ENCODE results near the gene CYLD.
A peak's percentile ranks its signal among the peaks of the same experiment; 100 is the strongest.

CYLD gene

DNA sequence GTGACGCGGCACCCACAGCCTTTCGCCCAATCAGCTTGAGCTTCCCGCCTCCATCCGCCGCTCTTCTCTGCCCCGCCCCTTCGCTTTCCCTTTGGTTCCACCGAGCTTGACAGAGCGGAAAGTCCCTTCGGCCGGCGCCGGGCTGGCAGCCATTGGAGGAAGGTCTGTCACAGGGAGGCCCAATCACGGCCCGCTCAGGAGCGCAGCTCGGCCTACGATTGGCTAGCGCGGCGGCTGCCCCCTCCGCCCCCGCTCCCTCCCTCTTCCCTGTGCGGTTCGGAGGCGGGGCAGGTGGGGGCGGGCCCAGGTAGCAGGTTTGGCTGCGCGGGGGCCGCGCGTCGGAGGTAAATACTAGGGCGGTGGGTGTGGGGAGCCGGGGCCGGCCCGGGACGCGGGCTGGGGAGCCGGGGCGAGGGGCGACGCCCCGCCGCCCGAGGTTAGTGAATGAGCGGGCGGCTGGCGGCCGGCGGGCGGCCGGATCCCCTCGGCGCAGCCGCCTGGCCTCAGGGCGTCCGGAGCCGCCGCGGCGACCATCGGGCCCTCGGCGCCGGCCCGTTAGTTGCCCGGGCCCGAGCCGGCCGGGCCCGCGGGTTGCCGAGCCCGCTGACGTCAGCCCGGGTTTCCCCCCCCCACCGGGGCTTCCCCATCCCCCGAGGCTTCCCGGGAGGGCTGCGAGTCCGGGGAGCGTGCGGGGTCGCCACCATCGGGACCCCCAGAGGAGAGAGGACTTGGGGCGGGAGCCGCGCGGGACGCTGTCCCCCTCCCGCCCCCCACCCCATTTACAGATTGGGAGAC, at the start of gene CYLD:
Gene CYLD (plus strand): TSS at position 306 of the 795 bp plus-strand sequence. CDS start 7,613 bp downstream, outside the sequence.
- peak; percentile 99 for DNase-seq (ENCODE audit: low read depth)

DNA sequence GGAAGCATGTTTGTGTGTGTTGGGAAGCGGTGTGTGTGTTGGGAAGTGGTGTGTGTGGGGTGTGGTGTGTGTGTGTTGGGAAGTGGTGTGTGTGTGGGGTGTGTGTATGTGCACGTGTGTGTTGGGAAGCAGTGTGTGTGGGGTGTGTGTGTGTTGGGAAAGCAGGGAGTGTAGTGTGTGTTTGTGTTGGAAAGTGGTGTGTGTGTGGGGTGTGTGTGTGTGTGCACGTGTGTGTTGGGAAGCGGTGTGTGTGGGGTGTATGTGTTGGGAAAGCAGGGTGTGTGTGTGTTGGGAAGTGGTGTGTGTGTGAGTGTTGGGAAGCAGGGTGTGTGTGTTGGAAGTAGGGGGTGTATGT, 49.3 kb upstream of the CYLD start:
- no peak for DNase-seq (ENCODE audit: low read depth)

DNA sequence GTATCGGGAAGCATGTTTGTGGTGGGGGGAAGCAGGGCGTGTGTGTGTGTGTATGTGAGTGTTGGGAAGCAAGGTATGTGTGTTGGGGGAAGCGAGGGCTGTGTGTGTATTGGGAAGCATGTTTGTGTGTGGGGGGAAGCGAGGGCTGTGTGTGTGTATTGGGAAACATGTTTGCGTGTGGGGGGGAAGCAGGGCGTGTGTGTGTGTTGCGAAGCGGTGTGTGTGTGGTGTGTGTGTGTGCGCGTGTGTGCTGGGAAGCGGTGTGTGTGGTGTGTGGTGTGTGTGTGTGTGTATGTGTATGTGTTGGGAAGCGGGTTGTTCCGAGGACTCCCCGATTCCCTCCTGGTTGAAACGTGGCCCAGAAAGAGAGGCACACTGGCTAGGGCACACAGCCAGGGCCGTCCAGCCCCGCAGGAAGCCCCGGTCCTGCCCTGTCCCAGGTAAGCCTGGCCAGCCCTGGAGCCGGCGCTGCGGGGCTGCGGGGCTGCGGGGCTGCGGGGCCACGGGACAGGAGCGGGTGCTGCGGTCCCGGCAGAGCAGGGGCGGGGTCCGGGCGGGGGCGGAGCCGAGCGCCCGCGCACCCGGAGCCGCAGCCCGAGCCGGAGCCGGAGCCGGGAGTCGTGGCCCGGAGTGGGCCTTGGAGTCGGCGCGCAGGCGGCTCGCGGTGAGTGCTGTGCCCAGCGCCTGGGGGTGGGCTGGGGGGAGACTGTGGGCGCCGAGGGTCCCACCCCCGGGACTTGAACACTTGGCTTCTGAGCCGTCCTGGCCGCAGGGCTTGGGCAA, 48.7 kb upstream of the CYLD start, which contains the start of gene NOD2:
Gene NOD2 (plus strand): TSS at position 608 of the 783 bp plus-strand sequence. CDS start 5,890 bp downstream, outside the sequence.
- no peak for DNase-seq (ENCODE audit: low read depth)

DNA sequence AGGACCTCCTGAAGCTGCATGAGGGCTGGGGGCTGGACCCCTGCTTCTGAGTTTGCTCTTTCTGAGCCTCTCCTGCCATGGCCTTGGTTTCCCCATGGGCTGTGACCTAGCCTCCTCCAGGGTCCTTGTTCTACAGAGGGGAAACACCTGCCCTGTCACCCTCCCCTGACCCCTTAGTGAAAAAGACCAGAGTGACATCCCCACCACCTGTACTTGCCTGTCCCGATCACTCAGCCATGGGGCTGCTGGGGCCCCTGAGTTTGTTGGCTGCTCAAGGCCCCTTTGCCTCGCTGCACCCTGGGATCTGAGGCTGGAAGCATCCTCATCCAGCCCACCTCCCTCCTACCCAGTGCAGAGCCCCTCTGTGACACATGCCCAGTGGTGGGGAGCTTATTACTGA, 47.7 kb upstream of the CYLD start:
- DNase-seq (ENCODE audit: low read depth): no peak

DNA sequence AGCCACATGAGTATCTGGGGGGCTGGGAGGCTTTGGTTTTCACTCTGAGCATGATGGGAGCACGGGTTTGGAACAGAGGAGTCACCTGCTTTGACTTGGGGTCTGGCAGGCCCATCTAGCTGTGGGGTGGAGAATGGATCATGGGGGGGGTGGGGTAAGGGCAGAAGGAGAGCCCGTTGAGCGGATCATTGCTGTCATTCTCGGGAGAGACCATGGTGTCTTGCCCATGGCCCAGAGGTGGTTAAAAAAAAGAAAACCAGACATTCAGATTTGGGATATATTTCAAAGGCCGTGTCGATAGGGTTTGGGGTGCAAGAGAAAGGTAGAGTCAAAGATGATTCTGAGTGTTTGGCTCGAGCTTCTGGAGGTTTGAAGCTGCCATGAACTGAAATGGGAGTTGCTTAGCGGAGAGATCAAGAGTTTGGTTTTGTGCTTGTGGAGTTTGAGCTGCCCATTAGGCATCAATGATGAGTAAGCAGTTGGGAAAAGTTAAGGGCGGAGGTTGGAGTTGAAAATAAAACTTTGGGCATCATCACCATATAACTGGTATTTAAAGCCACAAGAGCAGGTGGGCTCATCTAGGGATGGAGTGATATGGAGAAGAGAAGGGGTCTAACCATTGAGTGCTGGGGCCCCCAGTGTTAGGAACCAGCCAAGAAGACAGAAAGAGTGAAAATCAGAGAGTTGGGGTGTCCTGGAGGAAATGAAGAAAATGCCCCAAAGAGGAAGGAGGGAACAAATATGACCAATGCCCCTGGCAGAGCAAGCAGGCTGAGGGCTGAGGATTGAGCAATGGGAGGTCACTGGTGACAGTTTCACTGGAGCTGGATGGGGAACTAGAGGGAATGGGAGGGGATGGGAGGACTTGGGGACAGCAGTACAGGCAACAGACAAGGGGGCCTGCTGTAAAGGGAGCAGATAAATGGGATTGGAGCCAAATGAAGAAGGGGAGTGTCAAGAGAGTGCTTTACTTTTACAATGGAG, 46.6 kb upstream of the CYLD start:
- DNase-seq (ENCODE audit: low read depth): no peak

DNA sequence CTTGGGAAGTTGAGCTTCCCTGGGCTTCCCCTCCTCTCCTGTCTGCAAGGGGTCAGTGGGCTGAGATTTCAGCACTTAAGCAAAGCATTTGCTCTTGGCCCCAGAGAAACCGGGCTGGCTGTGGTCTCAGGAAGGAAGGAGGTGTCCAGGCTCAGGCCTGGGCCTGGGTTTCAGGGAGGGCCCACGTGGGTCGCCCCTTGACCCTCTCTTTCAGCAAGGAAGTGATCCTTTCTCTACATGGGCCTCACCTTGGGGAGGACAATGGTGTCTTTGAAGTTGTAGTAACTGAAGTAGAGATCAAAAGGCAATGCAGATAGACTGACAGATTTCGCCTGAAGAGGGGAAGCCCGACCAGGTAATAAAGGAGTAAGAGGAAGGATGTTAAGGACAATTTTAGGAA, 45.8 kb upstream of the CYLD start:
- no peak for DNase-seq (ENCODE audit: low read depth)

DNA sequence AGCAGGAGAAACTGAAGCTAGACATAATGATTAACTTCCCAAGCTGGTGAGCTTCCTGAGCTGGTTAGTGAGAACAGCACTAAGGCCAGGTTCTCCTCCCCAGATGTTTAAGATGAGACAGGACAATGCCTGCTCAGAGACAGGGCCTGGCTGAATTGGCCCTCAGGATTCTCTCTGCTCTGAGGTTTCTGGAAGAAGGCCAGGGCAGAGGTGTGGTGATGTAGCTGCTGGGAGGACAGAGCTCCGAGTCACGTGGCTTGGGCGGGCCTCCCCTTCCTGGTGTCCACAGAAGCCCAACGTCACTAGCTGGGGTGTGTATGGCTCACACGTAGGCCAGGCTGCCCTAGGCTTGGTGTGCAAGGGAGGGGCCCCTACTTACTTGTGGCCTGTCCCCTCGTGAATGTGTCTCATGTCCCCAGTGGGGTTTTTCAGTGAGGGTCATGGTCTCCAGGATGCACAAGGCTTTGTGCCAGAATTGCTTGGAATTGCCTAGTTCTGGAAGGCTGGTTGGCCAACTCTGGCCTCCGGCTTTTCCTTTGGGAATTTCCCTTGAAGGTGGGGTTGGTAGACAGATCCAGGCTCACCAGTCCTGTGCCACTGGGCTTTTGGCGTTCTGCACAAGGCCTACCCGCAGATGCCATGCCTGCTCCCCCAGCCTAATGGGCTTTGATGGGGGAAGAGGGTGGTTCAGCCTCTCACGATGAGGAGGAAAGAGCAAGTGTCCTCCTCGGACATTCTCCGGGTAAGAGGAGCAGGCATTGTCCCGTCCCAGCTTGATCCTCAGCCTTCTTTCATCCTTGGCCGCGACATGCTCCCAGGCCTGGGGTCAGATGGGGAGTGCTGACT, 45.1 kb upstream of the CYLD start:
- no peak for DNase-seq (ENCODE audit: low read depth)

DNA sequence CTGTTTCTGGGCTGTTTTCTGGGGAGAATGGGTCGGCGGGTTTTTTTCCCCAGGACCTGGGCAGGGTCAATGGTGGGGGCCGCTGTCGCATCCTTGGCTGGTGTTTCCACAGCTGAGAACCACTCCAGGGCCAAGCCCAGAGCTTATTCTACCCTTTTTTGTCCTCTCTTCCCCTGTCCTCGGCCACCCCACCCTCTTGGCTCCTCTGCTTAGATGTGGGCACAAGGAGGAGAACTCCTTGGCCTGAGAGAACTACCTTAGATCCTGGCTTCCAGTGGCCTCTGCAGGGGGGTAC, 44.5 kb upstream of the CYLD start:
- no peak for DNase-seq (ENCODE audit: low read depth)

DNA sequence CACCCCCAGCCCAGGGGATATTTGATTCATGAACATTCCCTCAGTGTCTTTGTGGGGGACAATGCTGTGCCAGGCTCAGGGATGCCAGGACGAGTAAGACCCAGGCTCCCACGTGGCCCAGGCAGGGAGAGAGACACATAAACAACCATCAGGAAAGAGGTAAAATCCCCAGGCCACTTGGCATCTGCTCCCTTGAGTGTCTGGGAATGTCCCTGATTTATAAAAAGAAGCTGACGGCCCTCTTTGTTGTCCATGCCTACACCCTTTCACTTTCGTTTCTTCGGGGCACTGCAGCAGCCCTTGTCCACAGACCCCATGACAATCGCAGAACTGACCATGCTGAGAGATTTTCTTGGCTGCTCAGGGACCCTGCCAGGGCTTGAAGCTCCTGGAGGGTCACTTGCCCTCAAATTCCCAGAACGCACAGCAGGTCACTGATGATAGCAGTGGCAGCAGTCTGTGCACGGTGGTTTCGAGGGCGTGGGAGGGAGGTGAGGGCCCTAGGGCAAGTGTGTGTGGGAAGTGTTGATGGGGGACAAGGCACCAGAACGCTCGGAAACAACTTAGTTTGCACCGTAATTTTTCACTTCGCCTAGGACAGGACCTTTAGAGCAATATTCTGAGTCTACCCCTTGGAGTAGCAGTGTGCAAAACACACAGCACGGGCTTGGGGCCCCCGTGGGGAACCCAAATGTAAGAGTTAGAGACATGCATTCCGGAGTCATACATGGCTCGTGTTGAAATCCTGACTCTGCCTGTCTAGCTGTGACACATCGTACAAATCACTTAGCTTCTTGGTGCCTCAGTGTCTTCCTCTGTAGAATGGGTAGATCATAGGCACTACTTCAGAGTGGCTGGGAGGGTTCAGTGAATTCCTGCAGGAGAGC, 43.8 kb upstream of the CYLD start:
- DNase-seq (ENCODE audit: low read depth): no peak

DNA sequence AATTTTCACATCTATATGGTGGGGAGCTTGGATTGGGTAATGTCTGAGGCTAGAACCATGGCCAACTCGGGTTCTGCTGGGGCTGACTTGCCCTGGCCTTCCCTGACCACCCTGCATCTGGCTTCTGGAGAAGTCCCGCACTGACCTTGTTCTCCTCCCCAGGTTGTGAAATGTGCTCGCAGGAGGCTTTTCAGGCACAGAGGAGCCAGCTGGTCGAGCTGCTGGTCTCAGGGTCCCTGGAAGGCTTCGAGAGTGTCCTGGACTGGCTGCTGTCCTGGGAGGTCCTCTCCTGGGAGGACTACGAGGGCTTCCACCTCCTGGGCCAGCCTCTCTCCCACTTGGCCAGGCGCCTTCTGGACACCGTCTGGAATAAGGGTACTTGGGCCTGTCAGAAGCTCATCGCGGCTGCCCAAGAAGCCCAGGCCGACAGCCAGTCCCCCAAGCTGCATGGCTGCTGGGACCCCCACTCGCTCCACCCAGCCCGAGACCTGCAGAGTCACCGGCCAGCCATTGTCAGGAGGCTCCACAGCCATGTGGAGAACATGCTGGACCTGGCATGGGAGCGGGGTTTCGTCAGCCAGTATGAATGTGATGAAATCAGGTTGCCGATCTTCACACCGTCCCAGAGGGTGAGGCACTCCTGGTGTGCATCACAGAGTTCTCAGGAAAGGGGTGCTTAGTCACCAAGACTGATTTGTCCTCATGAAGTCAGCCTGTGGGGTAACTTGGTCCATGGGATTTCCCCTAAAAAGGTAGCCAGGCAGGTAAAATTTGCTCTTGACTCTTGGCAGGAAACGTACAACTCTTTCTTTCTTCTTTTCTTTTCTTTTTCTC, 42.3 kb upstream of the CYLD start:
- DNase-seq (ENCODE audit: low read depth): no peak

DNA sequence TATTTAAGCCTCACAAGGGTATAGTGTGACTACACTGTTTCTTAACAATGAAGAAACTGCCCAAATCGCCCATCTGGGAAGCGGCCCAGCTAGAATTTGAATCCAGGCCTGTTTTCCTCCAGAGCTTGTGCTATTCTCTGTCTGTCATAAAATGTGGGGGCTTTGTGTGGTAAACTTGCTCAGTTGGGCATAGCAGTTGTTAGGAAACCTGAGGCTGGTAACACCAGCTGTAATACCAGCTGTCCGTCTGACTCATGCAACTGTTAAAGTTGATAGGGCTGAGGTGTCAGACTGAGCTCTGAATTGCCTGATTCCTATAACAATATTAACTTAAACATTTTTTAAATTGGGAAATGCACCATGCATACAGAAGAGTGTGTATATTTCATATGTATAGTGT, 39.2 kb upstream of the CYLD start:
- no peak for DNase-seq (ENCODE audit: low read depth)

DNA sequence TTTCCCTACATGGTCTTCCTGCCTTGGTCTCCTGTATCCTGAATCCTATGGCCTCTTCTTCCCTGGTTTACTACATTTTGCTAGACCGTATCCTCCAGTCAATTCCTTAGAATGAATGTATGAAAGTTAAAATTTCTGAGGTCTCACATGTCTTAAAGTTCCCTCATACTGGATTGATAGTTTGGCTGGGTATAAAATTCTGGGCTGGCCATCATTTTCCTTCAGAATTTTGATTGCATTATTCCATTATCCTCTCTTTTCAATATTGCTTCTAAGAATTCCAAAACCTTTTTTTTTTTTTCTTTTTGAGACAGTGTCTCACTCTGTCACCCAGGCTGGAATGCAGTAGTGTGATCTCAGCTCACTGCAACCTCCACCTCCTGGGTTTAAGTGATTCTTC, 37.6 kb upstream of the CYLD start:
- DNase-seq (ENCODE audit: low read depth): no peak

DNA sequence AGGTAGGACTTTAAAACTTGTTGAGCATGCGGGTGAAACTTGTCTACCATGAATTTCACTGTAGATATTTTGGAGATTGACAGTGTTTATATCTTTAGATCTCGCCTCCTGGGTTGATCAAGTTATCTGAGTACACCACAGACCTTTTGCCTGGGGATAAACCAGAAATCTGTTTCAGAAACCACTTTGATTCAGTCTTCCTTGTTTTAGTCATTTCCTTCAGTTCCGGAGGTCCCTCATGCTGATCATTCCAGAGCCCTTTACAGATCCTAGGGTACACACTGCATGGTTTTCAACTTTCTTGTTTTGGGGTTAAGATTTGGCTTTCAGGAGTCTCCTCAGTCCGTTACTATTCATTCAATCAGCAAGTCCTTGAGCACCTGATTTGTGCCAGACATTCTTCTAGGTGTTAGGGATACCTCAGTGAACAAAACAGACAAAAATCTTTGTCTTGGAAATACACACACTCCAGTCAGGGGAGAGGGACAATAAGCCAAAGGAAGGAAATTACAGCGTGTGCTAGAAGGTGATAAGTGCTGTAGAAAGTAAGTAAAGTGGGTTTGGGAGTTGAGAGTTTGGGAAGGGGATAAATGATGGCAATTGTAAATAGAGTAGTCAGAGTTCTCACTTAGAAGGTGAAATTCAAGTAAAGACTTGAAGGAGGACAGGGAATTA, 36.3 kb upstream of the CYLD start:
- no peak for DNase-seq (ENCODE audit: low read depth)

DNA sequence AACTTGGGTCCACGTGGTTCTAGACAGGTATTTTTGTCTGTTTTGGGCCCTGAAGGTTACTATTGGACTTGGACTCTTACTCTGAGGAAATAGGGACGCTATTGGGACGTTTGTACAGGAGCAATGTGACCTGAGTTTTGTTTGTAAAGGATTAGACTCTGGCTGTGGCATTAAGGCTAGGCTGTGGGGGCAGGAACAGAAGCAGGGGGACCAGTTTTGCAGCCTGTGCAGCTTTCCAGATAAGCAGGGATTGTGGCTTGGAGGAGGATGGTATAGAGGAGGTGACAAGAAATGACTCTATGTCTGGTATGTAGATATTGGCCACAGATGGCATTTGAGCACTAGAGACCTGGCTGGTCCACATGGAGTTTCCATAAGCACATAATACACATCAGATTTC, 35.6 kb upstream of the CYLD start:
- DNase-seq (ENCODE audit: low read depth): no peak

DNA sequence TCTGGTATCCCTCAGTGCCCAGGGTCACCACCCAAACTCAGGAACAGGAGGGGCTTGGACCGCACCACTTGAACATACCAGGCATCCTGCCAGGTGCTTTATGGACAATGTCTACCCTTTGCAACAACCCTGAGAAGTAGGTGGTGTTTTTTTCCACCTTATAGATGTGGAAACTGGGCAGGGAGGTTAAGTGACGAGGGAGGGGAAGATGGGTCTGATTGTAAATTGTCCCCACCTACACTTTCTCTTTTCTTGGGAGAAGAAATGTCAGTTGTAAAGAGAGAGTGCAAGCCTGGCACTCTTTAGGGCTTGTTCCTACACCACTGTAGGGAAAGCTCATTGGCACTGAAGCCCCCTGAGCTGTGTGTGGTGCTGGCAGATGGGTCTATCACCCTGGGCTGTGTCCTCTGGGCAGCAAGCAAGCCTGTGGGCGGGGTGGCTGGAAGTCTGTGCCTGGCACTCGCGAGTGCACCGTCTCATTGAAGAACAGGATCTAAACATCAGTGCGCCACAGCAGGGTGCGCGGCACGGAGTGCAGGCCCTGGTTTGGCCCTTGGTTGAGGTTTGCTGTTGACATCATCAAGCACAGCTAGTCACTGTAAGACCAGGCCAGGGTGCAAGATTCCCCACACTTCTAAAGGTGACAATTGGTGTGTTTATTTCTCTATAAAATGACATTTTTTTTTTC, 33.4 kb upstream of the CYLD start:
- DNase-seq (ENCODE audit: low read depth): no peak

DNA sequence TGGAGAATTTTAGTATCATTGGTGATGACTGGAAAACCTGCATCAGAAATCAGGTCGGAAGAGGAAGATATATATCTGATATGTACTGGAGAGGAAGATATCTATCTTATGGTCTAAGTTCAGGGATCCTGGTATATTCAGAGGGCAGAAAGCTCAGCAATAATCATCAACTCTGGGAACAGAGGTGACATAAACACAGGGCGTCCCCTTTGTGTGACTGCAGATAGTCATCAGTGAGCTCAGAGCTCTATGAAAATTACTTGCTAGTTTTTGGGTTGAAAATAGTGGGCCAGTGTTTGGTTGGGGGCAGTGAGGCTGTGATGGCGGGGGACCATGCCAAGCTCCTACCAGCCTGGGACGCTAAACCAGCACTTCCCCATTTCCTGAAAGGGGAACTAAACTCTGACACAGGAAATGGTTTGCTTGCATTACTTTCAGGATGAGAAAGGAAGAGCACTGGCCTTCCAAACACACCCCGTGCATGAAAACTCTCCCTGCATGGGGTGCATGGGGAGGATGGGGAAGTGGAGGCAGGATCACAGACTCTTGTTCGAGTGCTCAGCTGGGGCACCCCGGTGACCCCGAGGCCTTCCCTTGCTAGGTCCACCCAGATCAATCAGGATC, 32.7 kb upstream of the CYLD start:
- no peak for DNase-seq (ENCODE audit: low read depth)

DNA sequence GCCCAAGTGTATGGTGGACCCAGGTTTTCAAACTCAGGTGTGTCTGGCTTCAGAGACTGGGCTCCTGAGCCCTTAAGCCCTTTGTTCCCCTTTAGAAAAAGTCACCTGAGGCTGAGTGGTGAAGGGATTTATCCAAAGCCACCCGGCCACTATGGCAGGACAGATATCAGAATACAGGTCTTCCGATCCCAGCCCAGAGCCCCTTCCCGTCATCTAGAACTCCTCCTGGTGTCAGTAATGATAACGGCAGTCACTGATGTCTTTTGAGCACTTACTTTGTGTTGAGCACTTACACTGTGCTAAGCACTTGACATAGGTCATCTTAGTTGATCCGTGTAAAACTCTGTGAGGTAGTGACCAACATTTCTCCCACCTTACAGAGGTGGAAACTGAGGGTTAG, 31.9 kb upstream of the CYLD start:
- DNase-seq (ENCODE audit: low read depth): no peak

DNA sequence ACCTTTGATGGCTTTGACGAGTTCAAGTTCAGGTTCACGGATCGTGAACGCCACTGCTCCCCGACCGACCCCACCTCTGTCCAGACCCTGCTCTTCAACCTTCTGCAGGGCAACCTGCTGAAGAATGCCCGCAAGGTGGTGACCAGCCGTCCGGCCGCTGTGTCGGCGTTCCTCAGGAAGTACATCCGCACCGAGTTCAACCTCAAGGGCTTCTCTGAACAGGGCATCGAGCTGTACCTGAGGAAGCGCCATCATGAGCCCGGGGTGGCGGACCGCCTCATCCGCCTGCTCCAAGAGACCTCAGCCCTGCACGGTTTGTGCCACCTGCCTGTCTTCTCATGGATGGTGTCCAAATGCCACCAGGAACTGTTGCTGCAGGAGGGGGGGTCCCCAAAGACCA, 30.8 kb upstream of the CYLD start:
- DNase-seq (ENCODE audit: low read depth): no peak

All from fibroblast of the conjunctiva (primary cell).